H1 (cell line): Measurements from ENCODE around the gene BSN. TPM values are rescaled to one million over a fixed set of nuclear protein-coding genes. Genes with fewer than 3 reads are reported as not detected.

Source experiments
- CTCF ChIA-PET: fragments of 300-600 bp; sonication (Branson Sonifier 250); formaldehyde crosslinking; loops from one replicate; lab custom pipeline; 2021; ENCODE audit not compliant: partially characterized antibody; lab: Charles Lee
- POLR2A ChIA-PET: fragments of 300-600 bp; sonication (Branson Sonifier 250); formaldehyde crosslinking; loops from one replicate; lab custom pipeline; 2021; ENCODE audit warnings: inconsistent platforms; ENCODE audit not compliant: partially characterized antibody; lab: Charles Lee
- DNase-seq, 2 experiments: peaks; one replicate each; pipeline versions ENCODE4 v3.0.0 to v3.0.0-alpha.2; 2010 to 2022; ENCODE audit warnings: low spot score in 2 of 2, low read depth in 1 of 2, mixed read lengths in 1 of 2
- FAIRE-seq: peaks from 2 replicates; lab custom pipeline; 2011; peaks lifted over from hg19 to GRCh38; lab: Jason Lieb, UNC
- H2AFZ ChIP-seq: 2 replicates; pipeline ENCODE4 v1.8.1; 2012; ENCODE audit warnings: low read length, inconsistent platforms
- H2AK5ac ChIP-seq: 2 replicates; pipeline ENCODE4 v1.6.1; 2013; ENCODE audit warnings: low read depth, low read length
- H2BK120ac ChIP-seq: replicated peaks from 2 replicates; pipeline ENCODE3; 2013; ENCODE audit warnings: low read depth, low read length, inconsistent platforms
- H2BK12ac ChIP-seq: 2 replicates; pipeline ENCODE4 v1.6.1; 2013; ENCODE audit warnings: low read depth, low read length
- H2BK15ac ChIP-seq: 2 replicates; pipeline ENCODE4 v1.6.1; 2013; ENCODE audit warnings: low read length
- H2BK20ac ChIP-seq: 2 replicates; pipeline ENCODE4 v1.6.1; 2013; ENCODE audit warnings: low read length
- H2BK5ac ChIP-seq: 2 replicates; pipeline ENCODE4 v1.6.1; 2013; ENCODE audit warnings: low read depth, low read length
- H3K14ac ChIP-seq: 2 replicates; pipeline ENCODE4 v1.6.1; 2013; ENCODE audit warnings: inconsistent platforms; ENCODE audit not compliant: insufficient read length
- H3K18ac ChIP-seq: 2 replicates; pipeline ENCODE4 v1.6.1; 2013; ENCODE audit warnings: low read length; ENCODE audit errors: extremely low read depth
- H3K23ac ChIP-seq: 2 replicates; pipeline ENCODE4 v1.6.1; 2013; ENCODE audit warnings: inconsistent platforms; ENCODE audit not compliant: insufficient read length
- H3K23me2 ChIP-seq: 2 replicates; pipeline ENCODE4 v1.6.1; 2013; ENCODE audit warnings: low read depth, low read length
- H3K27ac ChIP-seq: 2 replicates; pipeline ENCODE4 v1.6.1; 2011; ENCODE audit warnings: low read depth, low read length, inconsistent platforms
- H3K27me3 ChIP-seq, 4 experiments: replicated peaks in 1 of 4; 1 replicate in 1 of 4; 2 replicates in 3 of 4; pipeline versions ENCODE4 v1.6.1 to v1.8.1; 2011 to 2013; ENCODE audit warnings: low read length in 3 of 4, mild to moderate bottlenecking in 3 of 4, inconsistent platforms in 2 of 4, mixed read lengths in 2 of 4, moderate library complexity in 1 of 4; ENCODE audit not compliant: control insufficient read depth in 3 of 4, insufficient read depth in 3 of 4; ENCODE audit errors: extremely low read depth in 1 of 4
- H3K36me3 ChIP-seq, 4 experiments: 2 replicates each; pipeline versions ENCODE4 v1.6.1 to v1.8.1; 2011 to 2013; ENCODE audit warnings: mild to moderate bottlenecking in 4 of 4, low read length in 3 of 4, moderate library complexity in 2 of 4, control low read depth in 1 of 4, inconsistent platforms in 1 of 4; ENCODE audit not compliant: insufficient read depth in 4 of 4, control insufficient read depth in 2 of 4
- H3K4ac ChIP-seq: replicated peaks from 2 replicates; pipeline ENCODE3; 2013; ENCODE audit warnings: low read length, low read depth, mixed read lengths, inconsistent platforms; ENCODE audit not compliant: insufficient read length
- H3K4me1 ChIP-seq, 4 experiments: replicated peaks in 1 of 4; 1 replicate in 1 of 4; 2 replicates in 3 of 4; pipeline versions ENCODE4 v1.6.1 to v1.8.1; 2011 to 2013; ENCODE audit warnings: low read length in 3 of 4, inconsistent platforms in 2 of 4, mixed read lengths in 1 of 4; ENCODE audit not compliant: insufficient read depth in 4 of 4, control insufficient read depth in 3 of 4
- H3K4me2 ChIP-seq, 2 experiments: 2 replicates each; pipeline versions ENCODE4 v1.6.1 to v1.8.1; 2011 to 2013; ENCODE audit warnings: low read depth in 2 of 2, low read length in 2 of 2, control low read depth in 1 of 2, inconsistent platforms in 1 of 2, mild to moderate bottlenecking in 1 of 2; ENCODE audit not compliant: insufficient read depth in 1 of 2
- H3K4me3 ChIP-seq, 4 experiments: fragments of 200-600, 300-600 bp in 1 of 4; sonication (generic), shearing (Covaris generic), sonication (Bioruptor Twin) in 1 of 4; 2 replicates each; pipeline versions ENCODE4 v1.5.1 to v1.8.1; 2011 to 2016; ENCODE audit warnings: low read length in 4 of 4, low read depth in 3 of 4, control low read depth in 2 of 4, inconsistent platforms in 2 of 4, mild to moderate bottlenecking in 2 of 4, mixed read lengths in 1 of 4, moderate library complexity in 1 of 4; ENCODE audit not compliant: insufficient read depth in 2 of 4; ENCODE audit errors: extremely low read depth in 1 of 4
- H3K56ac ChIP-seq: replicated peaks from 2 replicates; pipeline ENCODE3; 2013; ENCODE audit warnings: low read depth, mild to moderate bottlenecking, mixed read lengths, low read length, inconsistent platforms; ENCODE audit not compliant: insufficient read length
- H3K79me1 ChIP-seq: 2 replicates; pipeline ENCODE4 v1.6.1; 2013; ENCODE audit warnings: low read depth, low read length, control low read depth
- H3K79me2 ChIP-seq, 2 experiments: 2 replicates each; pipeline versions ENCODE4 v1.6.1 to v1.8.1; 2012 to 2013; ENCODE audit warnings: low read length in 2 of 2, mild to moderate bottlenecking in 2 of 2, inconsistent platforms in 1 of 2; ENCODE audit not compliant: insufficient read depth in 2 of 2, control insufficient read depth in 1 of 2
- H3K9ac ChIP-seq, 4 experiments: replicated peaks in 1 of 4; 1 replicate in 1 of 4; 2 replicates in 3 of 4; pipeline versions ENCODE4 v1.6.1 to v1.8.1; 2011 to 2013; ENCODE audit warnings: low read depth in 3 of 4, low read length in 3 of 4, control low read depth in 2 of 4, mild to moderate bottlenecking in 2 of 4, moderate library complexity in 2 of 4, inconsistent platforms in 1 of 4; ENCODE audit errors: extremely low read depth in 1 of 4
- H3K9me3 ChIP-seq, 2 experiments: 2 replicates each; pipeline versions ENCODE4 v1.6.1 to v1.8.1; 2012 to 2013; ENCODE audit warnings: mild to moderate bottlenecking in 2 of 2, moderate library complexity in 2 of 2, control low read depth in 1 of 2, inconsistent platforms in 1 of 2, low read depth in 1 of 2, low read length in 1 of 2, mixed read lengths in 1 of 2; ENCODE audit not compliant: insufficient read depth in 2 of 2
- H4K20me1 ChIP-seq, 2 experiments: replicated peaks in 1 of 2; 2 replicates each; pipeline versions ENCODE3 to v1.8.1; 2011 to 2013; ENCODE audit warnings: inconsistent platforms in 2 of 2, low read length in 2 of 2, mild to moderate bottlenecking in 1 of 2; ENCODE audit not compliant: insufficient read depth in 2 of 2, control insufficient read depth in 1 of 2
- H4K5ac ChIP-seq: 2 replicates; pipeline ENCODE4 v1.6.1; 2013; ENCODE audit warnings: low read length, low read depth, mixed read lengths, inconsistent platforms; ENCODE audit not compliant: insufficient read length
- H4K8ac ChIP-seq: 2 replicates; pipeline ENCODE4 v1.8.0; 2013; ENCODE audit warnings: mild to moderate bottlenecking, moderate library complexity, low read length, inconsistent platforms; ENCODE audit not compliant: insufficient read depth; ENCODE audit errors: extremely low read depth
- H4K91ac ChIP-seq: replicated peaks from 2 replicates; pipeline ENCODE3; 2013; ENCODE audit warnings: low read length, mixed read lengths, inconsistent platforms; ENCODE audit not compliant: insufficient read length
- CHD2 ChIP-seq: IDR thresholded peaks from 2 replicates; pipeline ENCODE4 v1.6.1; 2012; ENCODE audit warnings: low read length, improper control_type of control experiment
- RAD21 ChIP-seq, 2 experiments: IDR thresholded peaks in 1 of 2; conservative IDR thresholded peaks in 1 of 2; 2 replicates each; pipeline ENCODE4 v1.6.1; 2011; ENCODE audit warnings: low read depth in 2 of 2, low read length in 2 of 2, improper control_type of control experiment in 1 of 2, inconsistent platforms in 1 of 2, mild to moderate bottlenecking in 1 of 2, moderate library complexity in 1 of 2
- WGBS, 2 experiments: shearing (Covaris generic) in 1 of 2; methylation state at CpG; one replicate each; pipeline versions ENCODE4 v1.1.6 to v1.1.7; 2013 to 2015; ENCODE audit warnings: low lambda C conversion rate in 2 of 2, mixed read lengths in 2 of 2, inconsistent platforms in 1 of 2, low coverage in 1 of 2, missing lambda C conversion rate in 1 of 2; ENCODE audit not compliant: insufficient replicate concordance in 2 of 2, insufficient coverage in 1 of 2, insufficient read length in 1 of 2; ENCODE audit errors: extremely low coverage in 1 of 2, missing lambda C conversion rate in 1 of 2; 5-methylcytosine and 5-hydroxymethylcytosine counted together
- polyA plus RNA-seq, 7 experiments: library from polyadenylated mRNA; depleted of rRNA in 3 of 7; stranded (reverse) in 5 of 7; unstranded in 2 of 7; fragments of >200 nt in 5 of 7; fragments of 200-250 nt in 2 of 7; gene quantifications; 1 replicate in 5 of 7; 2 replicates in 1 of 7; 4 replicates in 1 of 7; pipeline versions ENCODE4 v1.2.1 to v1.2.3, GENCODE V29; 2011 to 2013; ENCODE audit warnings: missing spikeins in 2 of 7, mixed read lengths in 2 of 7
- total RNA-seq: library from RNA; stranded (reverse); fragmentation: NEBNext Ultra II Directional; extraction: Animal tissue kit (Norgen Biotek cat#: 25700); gene quantifications from 2 replicates; pipeline ENCODE4 v1.2.1, GENCODE V29; 2021

BSN gene
- total and polyA plus RNA-seq, 2 of the 8 experiments (the other 6 are each of a cell fraction or from before 2014, with no cell fraction given) = 0.60 to 3.0 TPM

DNA sequence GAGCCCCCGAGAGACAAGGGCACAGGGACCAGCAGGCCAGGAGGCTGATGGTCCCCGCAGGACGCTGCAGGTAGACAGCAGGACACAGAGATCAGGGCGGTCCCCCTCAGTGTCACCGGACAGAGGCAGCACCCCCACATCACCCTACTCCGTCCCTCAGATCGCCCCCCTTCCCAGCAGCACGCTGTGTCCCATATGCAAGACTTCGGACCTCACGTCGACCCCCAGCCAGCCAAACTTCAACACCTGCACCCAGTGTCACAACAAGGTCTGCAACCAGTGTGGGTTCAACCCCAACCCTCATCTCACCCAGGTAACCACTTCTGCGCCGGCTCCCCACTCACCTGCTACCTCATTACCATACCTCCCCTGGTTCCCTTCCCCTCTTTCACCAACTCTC lies 70.8 kb downstream of the BSN start:
- DNase-seq (no peak), FAIRE-seq (no peak)
- Histone ChIP-seq H3K56ac (no peak overlapping the region), H3K23ac (no peak overlapping the region), H4K20me1 (no peaks in the 10 kb centered on the region), H3K27ac (no peak overlapping the region), H3K4me2 (no peak overlapping the region), H4K8ac (no peak overlapping the region), H4K5ac (no peak overlapping the region), H2BK15ac (no peak overlapping the region), H3K36me3 (no peaks in the 10 kb centered on the region), H3K27me3 (no peaks in the 10 kb centered on the region; a peak in 1 of 7 replicates), H3K18ac (no peak overlapping the region), H2AK5ac (no peak overlapping the region), H3K79me2 (no peaks in the 10 kb centered on the region), H3K4me3 (no peak overlapping the region), H2BK12ac (no peak overlapping the region), H2BK5ac (no peak overlapping the region), H3K9me3 (no peaks in the 10 kb centered on the region), H2BK20ac (no peak overlapping the region), H3K14ac (no peak overlapping the region), H2AFZ (no peak overlapping the region), H3K79me1 (no peaks in the 10 kb centered on the region), H3K4me1 (no peaks in the 10 kb centered on the region), H3K23me2 (no peaks in the 10 kb centered on the region; the same call in 1 of the 2 replicates), H4K91ac (no peak overlapping the region), H3K9ac (no peak overlapping the region), H3K4ac (no peak overlapping the region), H2BK120ac (no peak overlapping the region)
- ChIA-PET POLR2A (interaction anchor here (1.1 kb wide), 1 partner anchor 12 kb away, joined by 4 read pairs; no protein-coding TSS in a partner anchor), CTCF (no interaction called here)
- no peak for TF ChIP-seq CHD2
- no peak for TF ChIP-seq RAD21 (IDR thresholded peaks at IDR 0.05 in 1 of 2, conservative IDR thresholded peaks at IDR 0.05 in 1 of 2; ENCODE audit: low read depth in 2 of 2, low read length in 2 of 2)
- WGBS, 2 experiments = 89% methylated on average over 10 of the region's 13 CpGs; no CpG with 5 or more reads in 1 of the 2 experiments
